B cell (primary cell): ENCODE data around the gene TUBA4B. TPM values are rescaled to one million over a fixed set of nuclear protein-coding genes. Genes with fewer than 3 reads are reported as not detected.

Experiments
- ATAC-seq: fragments of 200-7000 bp; cut with Tn5 transposase; one replicate; pipeline ENCODE4 v1.10.0; 2021; ENCODE audit warnings: low read depth, mild to moderate bottlenecking, moderate number of reproducible peaks, moderate library complexity
- CTCF ChIA-PET: fragments of 350-600 bp; sonication (Branson Sonifier 250); formaldehyde crosslinking; loops from one replicate; lab custom pipeline; 2021; ENCODE audit warnings: antibody characterized with exemption, inconsistent platforms; lab: Charles Lee
- POLR2A ChIA-PET: fragments of 350-600 bp; sonication (Branson Sonifier 250); formaldehyde crosslinking; loops from one replicate; lab custom pipeline; 2021; ENCODE audit warnings: antibody characterized with exemption; lab: Charles Lee
- DNase-seq: peaks from one replicate; pipeline ENCODE4 v3.0.0; 2013
- H2AFZ ChIP-seq: 2 replicates; pipeline ENCODE4 v1.6.1; 2012; ENCODE audit warnings: mild to moderate bottlenecking, low read depth, low read length; ENCODE audit not compliant: insufficient read depth, poor library complexity, severe bottlenecking
- H3K27ac ChIP-seq, 2 donors: 1 replicate in 1 of 2; 2 replicates in 1 of 2; pipeline ENCODE4 v1.5.1; 2012 to 2013; ENCODE audit warnings: low read length in 2 of 2, mild to moderate bottlenecking in 2 of 2, moderate library complexity in 1 of 2
- H3K27me3 ChIP-seq, 4 experiments: fragments of 200-600 bp in 1 of 4; sonication (generic) in 1 of 4; replicated peaks in 1 of 4; 1 replicate in 2 of 4; 2 replicates in 2 of 4; pipeline versions ENCODE4 v1.6.1 to v1.7.0; 2013 to 2016; ENCODE audit warnings: low read length in 3 of 4, mild to moderate bottlenecking in 2 of 4, mixed read lengths in 1 of 4, moderate library complexity in 1 of 4; ENCODE audit not compliant: insufficient read depth in 4 of 4, control insufficient read depth in 3 of 4; ENCODE audit errors: control extremely low read depth in 1 of 4
- H3K36me3 ChIP-seq, 2 experiments: replicated peaks in 1 of 2; 1 replicate in 1 of 2; 2 replicates in 1 of 2; pipeline versions ENCODE4 v1.6.1 to v1.7.1; 2013; ENCODE audit warnings: low read length in 1 of 2; ENCODE audit not compliant: insufficient read depth in 2 of 2, control insufficient read depth in 1 of 2; ENCODE audit errors: control extremely low read depth in 1 of 2, extremely low read depth in 1 of 2
- H3K4me1 ChIP-seq, 2 donors: fragments of 200-600 bp in 1 of 2; sonication (generic) in 1 of 2; 1 replicate in 1 of 2; 2 replicates in 1 of 2; pipeline versions ENCODE4 v1.5.1 to v1.6.1; 2013 to 2017; ENCODE audit warnings: low read length in 2 of 2; ENCODE audit not compliant: control insufficient read depth in 2 of 2, insufficient read depth in 2 of 2
- H3K4me2 ChIP-seq: replicated peaks from 2 replicates; pipeline ENCODE3; 2012; ENCODE audit warnings: mild to moderate bottlenecking, low read depth, low read length; ENCODE audit not compliant: poor library complexity, severe bottlenecking
- H3K4me3 ChIP-seq, 5 experiments: fragments of 200-600 bp in 1 of 5; sonication (generic) in 1 of 5; 1 replicate in 3 of 5; 2 replicates in 2 of 5; pipeline versions ENCODE4 v1.5.1 to v1.7.0; 2011 to 2016; ENCODE audit warnings: low read length in 4 of 5, mild to moderate bottlenecking in 4 of 5, low read depth in 2 of 5, control low read depth in 1 of 5, moderate library complexity in 1 of 5; ENCODE audit not compliant: insufficient read depth in 1 of 5; ENCODE audit errors: control extremely low read depth in 1 of 5, extremely low read depth in 1 of 5
- H3K79me2 ChIP-seq: fragments of 200-600 bp; sonication (generic); one replicate; pipeline ENCODE4 v1.6.0; 2016; ENCODE audit warnings: low read length; ENCODE audit not compliant: control insufficient read depth, insufficient read depth
- H3K9ac ChIP-seq: fragments of 200-600 bp; sonication (generic); 2 replicates; pipeline ENCODE4 v1.6.1; 2017; ENCODE audit warnings: mild to moderate bottlenecking, low read length, moderate library complexity
- H3K9me3 ChIP-seq, 3 donors: one replicate each; pipeline versions ENCODE4 v1.6.1 to v1.7.1; 2013; ENCODE audit warnings: low read length in 2 of 3; ENCODE audit not compliant: control insufficient read depth in 2 of 3, insufficient read depth in 1 of 3; ENCODE audit errors: control extremely low read depth in 1 of 3
- H4K20me1 ChIP-seq: 2 replicates; pipeline ENCODE4 v1.6.0; 2012; ENCODE audit warnings: mild to moderate bottlenecking, low read length; ENCODE audit not compliant: insufficient read depth, control insufficient read depth, poor library complexity, severe bottlenecking
- H3K27ac Mint-ChIP-seq: one replicate; pipeline ENCODE4 v1.8.0; 2021; ENCODE audit warnings: mixed read lengths
- H3K27me3 Mint-ChIP-seq: one replicate; pipeline ENCODE4 v1.8.0; 2021; ENCODE audit warnings: mixed read lengths
- H3K4me1 Mint-ChIP-seq: one replicate; pipeline ENCODE4 v1.8.0; 2021; ENCODE audit warnings: mixed read lengths
- H3K4me3 Mint-ChIP-seq: one replicate; pipeline ENCODE4 v1.8.0; 2021; ENCODE audit warnings: mixed read lengths
- H3K9me3 Mint-ChIP-seq: one replicate; pipeline ENCODE4 v1.8.0; 2022; ENCODE audit warnings: mixed read lengths; ENCODE audit not compliant: insufficient read depth
- CTCF ChIP-seq: fragments of 200-600 bp; IDR thresholded peaks from one replicate; pipeline ENCODE4 v1.8.0; 2022; ENCODE audit warnings: antibody characterized with exemption, mild to moderate bottlenecking
- EZH2 ChIP-seq: IDR thresholded peaks from 2 replicates; pipeline ENCODE4 v1.6.1; 2012; ENCODE audit warnings: borderline replicate concordance, low read depth, mild to moderate bottlenecking, moderate library complexity, low read length; ENCODE audit not compliant: insufficient read depth, poor library complexity, severe bottlenecking
- WGBS: methylation state at CpG from one replicate; pipeline ENCODE4 v1.1.5; 2013; ENCODE audit warnings: missing lambda C conversion rate; ENCODE audit not compliant: insufficient coverage; 5-methylcytosine and 5-hydroxymethylcytosine counted together
- intact Hi-C: fragments of 100-400 bp; cut with micrococcal nuclease; formaldehyde crosslinking; loops from one replicate; pipeline ENCODE4 v1.10.0; 2022
- polyA plus RNA-seq: library from polyadenylated mRNA; depleted of rRNA; stranded (reverse); fragments of >200 nt; gene quantifications from 2 replicates; pipeline ENCODE4 v1.2.3, GENCODE V29; 2012
- total RNA-seq, 2 donors: library from RNA; stranded (reverse); fragments of 120-200 nt in 1 of 2; gene quantifications; 1 replicate in 1 of 2; 2 replicates in 1 of 2; pipeline versions ENCODE4 v1.2.3 to v1.2.4, GENCODE V29; 2013 to 2022

Gene TUBA4B
- total and polyA plus RNA-seq, 2 donors (not counting 1 experiment from before 2014, with no cell fraction given), result not detected

- H3K9me3 ChIP-seq, result no peaks in the 10 kb centered on the region
- H3K27me3 ChIP-seq, result no peaks in the 10 kb centered on the region
- Mint-ChIP-seq H3K27me3 (no peaks in the 10 kb centered on the region), H3K4me1 (peaks cover 22% of the 10 kb centered on the region), H3K9me3 (no peaks in the 10 kb centered on the region), H3K4me3 (no peak overlapping the region), H3K27ac (no peak overlapping the region)
- H3K4me1 ChIP-seq, result peaks cover 9 to 15% of the 10 kb centered on the region in 2 donors
- ChIA-PET POLR2A (interaction anchor here (0.6 kb wide), 1 partner anchor 60 kb away, joined by 7 read pairs; no protein-coding TSS in a partner anchor), CTCF (interaction anchor here (1.0 to 7.3 kb wide), 6 partner anchors 39 to 82 kb away, joined by 3 to 65 read pairs (median 12); partner anchors contain the start of genes DNAJB2, NHEJ1 and SLC23A3)
- H4K20me1 ChIP-seq, result peaks cover 4% of the 10 kb centered on the region
- H3K9ac ChIP-seq, result no peak overlapping the region
- 97% methylated on average over 8 of the region's 8 CpGs for WGBS
- ATAC-seq, result no peak
- no peak overlapping the region for H3K27ac ChIP-seq
- intact Hi-C loops, result no loop called here
- no peak overlapping the region for H3K4me3 ChIP-seq
- no peaks in the 10 kb centered on the region for H3K79me2 ChIP-seq
- no peak overlapping the region for H2AFZ ChIP-seq
- no peak for DNase-seq
- TF ChIP-seq CTCF (no peak), EZH2 (no peak)
- H3K4me2 ChIP-seq, result no peak overlapping the region
- peaks cover 7 to 18% of the 10 kb centered on the region in 2 experiments for H3K36me3 ChIP-seq
Observed at GRCh38 chr2:219213026-219213415, 40.0 kb upstream of the TUBA4B start.

DNA sequence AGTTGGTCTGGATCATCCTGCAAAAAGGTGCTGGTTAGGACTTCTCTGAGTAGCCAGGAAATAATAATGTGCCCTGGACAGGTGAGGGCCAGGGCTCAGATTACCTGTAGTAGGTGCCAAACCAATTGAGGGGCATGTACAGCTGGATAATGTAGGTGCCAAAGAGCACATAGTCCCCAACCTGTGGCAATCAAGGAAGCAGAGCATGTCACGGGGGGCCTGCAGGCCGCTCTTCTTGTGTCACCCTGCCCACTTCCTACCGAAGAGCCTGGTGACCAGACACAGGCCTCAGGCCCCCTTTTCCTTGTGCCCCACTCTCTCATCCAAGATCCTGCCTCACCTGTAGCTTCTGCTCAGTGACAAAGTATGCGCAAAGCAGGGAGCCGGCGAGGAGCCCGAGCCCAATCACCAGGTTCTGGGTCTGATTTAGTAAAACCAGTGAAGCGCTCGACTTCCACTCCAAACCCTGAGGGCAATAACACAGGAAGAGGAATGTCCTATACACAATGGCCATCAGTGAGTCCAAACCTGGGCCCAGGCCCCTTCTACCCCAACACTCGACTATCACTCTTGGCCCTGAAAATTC is 39.5 kb upstream of the TUBA4B start:
- no peak overlapping the region for H3K4me3 ChIP-seq
- no peak overlapping the region for H3K9ac ChIP-seq
- H3K79me2 ChIP-seq, result no peaks in the 10 kb centered on the region
- no peaks in the 10 kb centered on the region for H4K20me1 ChIP-seq
- Mint-ChIP-seq H3K27ac (no peak overlapping the region), H3K4me1 (peaks cover 20% of the 10 kb centered on the region), H3K27me3 (no peaks in the 10 kb centered on the region), H3K4me3 (no peak overlapping the region), H3K9me3 (no peaks in the 10 kb centered on the region)
- H3K4me2 ChIP-seq, result no peak overlapping the region
- H3K27ac ChIP-seq, result no peak overlapping the region
- DNase-seq (no peak), ATAC-seq (no peak)
- H3K4me1 ChIP-seq, result peaks cover 14 to 20% of the 10 kb centered on the region in 2 donors
- POLR2A ChIA-PET, result no interaction called here
- H2AFZ ChIP-seq, result no peak overlapping the region
- CTCF ChIA-PET, result interaction anchor here (1.0 to 7.3 kb wide), 6 partner anchors 39 to 81 kb away, joined by 3 to 65 read pairs (median 12); partner anchors contain the start of genes DNAJB2, NHEJ1, SLC23A3 and TUBA4A
- intact Hi-C loops, result no loop called here
- no peaks in the 10 kb centered on the region for H3K9me3 ChIP-seq
- H3K27me3 ChIP-seq, result no peaks in the 10 kb centered on the region
- TF ChIP-seq EZH2 (no peak), CTCF (no peak)
- 99% methylated on average over 10 of the region's 10 CpGs for WGBS
- peaks cover 4 to 13% of the 10 kb centered on the region in 2 experiments for H3K36me3 ChIP-seq
